Gastroesophageal sphincter (tissue), 3 donors: Measurements from ENCODE around the gene KCTD16.

Experiments
- CTCF ChIP-seq, 4 experiments: fragments of 200-600 bp in 2 of 4; fragments of 450-650 bp in 2 of 4; sonication (generic) in 1 of 4; IDR thresholded peaks; one replicate each; pipeline ENCODE4 v1.5.1; 2017 to 2019; ENCODE audit warnings: antibody characterized with exemption in 4 of 4, mild to moderate bottlenecking in 2 of 4, moderate library complexity in 2 of 4
- POLR2AphosphoS5 ChIP-seq: sonication (generic); formaldehyde crosslinking; IDR thresholded peaks from one replicate; pipeline ENCODE4 v1.6.1; 2017; ENCODE audit warnings: antibody characterized with exemption

GRCh38 chr5:144511580-144512072, 341.0 kb downstream of the KCTD16 start:
- TF ChIP-seq CTCF (IDR thresholded peaks at IDR 0.05), result no peak
- no peak for TF ChIP-seq POLR2AphosphoS5
